ENCODE results near the gene S100A13.
A peak's percentile ranks its signal among the peaks of the same experiment; 100 is the strongest.

The S100A13 gene

DNA sequence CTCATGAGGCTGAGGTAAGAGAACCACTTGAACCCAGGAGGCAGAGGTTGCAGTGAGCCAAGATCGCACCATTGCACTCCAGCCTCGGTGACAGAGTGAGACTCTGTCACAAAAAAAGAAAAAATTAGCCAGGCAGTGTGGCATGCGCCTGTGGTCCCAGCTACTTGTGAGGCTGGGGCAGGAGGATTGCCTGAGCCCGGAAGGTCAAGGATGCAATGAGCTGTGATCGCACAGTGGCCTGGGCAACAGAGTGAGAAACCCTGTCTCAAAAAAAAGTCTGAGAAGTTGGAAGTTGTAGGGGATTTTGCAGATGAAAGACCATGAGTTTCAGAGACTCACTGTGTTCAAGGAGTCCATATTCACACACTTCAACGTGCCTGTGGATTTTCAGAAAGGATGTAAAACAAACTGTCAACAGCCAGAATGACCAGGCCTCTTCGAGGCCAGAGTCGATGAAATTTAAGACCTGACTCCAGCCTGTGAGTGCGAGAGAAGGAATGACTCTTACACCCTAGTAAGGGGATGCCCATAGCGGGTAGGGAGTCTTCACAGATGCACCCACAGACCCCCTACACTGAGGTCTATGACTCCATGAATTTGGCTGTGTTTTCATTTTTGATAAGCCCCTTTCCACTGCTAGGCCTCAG, 2.2 kb downstream of the S100A13 start:
- DNase-seq = no peak

DNA sequence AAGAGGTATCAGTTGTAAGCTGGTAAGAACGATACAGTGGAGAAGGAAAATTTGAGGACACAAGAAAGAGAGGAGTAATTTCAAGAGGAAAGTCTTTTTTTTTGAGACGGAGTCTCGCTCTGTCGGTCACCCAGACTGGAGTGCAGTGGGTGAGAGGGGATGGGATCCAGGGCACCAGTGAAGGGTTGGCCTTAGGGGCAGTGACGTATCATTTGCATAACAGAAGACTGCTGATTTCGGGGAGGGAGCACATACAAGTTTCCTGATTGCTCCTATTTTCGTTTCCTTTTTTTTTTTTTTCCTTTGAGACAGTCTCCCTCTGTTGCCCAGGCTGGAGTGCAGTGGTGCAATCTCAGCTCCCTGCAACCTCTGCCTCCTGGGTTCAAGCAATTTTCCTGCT, 4.2 kb downstream of the S100A13 start:
- DNase-seq = no peak

DNA sequence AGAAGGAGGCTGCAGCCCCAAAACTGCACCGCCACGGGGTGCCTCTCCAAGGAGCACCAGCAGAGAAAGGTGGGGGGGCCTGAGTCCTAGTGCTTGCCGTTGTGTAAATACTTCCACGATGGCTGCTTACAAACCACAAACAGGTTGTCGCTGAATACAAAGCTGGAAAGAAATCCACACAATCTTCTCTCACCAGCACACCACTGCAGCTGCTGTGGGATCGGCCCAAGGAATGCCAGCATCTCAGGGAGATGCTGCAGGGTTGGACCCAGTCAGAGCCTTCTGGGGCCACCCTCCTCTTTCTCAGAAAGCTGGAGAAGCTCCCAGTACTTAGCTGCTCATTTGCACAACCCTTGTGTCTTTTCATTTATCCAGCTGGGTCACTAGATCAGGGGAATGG, 8.1 kb downstream of the S100A13 start:
- no peak for DNase-seq

DNA sequence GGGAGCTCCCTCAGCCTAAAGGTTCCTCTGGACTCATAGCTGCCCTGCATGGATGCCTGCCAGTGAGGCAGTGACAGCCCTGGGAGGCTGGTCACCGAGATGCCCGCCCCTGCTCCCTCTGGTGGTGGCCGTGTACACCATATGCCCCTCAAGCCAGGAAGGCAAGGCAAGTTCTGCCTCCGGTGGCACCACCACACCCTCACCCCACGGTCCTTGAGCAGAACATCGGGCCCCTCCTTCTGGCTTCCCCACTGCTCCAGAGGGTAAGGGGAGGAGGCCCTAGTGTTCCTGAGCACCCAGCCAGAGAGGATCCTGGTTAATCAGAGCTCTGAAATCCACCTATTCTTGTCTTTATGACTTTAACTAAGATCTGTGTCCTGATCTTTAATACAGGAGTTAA, 9.6 kb downstream of the S100A13 start:
- DNase-seq = no peak

DNA sequence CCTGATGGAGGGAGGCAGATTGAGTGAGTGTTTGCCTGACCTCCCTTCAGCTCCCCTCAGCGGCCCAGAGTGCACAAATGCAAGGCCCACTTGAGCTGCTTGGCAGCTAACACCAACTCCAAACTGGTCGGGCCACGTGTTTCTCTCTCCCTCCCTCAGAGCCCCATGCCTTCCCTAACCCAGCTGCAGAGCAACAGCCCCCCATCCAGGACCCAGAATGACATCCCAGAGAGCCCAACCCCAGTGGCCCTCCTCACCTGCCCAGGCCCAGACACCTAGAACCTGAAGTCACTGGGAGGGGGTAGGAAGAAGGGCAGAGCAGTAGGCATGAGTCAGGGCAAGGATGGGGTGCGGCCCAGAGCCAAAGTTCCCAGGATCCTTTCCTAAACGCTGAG, 10.4 kb downstream of the S100A13 start:
- no peak for DNase-seq

DNA sequence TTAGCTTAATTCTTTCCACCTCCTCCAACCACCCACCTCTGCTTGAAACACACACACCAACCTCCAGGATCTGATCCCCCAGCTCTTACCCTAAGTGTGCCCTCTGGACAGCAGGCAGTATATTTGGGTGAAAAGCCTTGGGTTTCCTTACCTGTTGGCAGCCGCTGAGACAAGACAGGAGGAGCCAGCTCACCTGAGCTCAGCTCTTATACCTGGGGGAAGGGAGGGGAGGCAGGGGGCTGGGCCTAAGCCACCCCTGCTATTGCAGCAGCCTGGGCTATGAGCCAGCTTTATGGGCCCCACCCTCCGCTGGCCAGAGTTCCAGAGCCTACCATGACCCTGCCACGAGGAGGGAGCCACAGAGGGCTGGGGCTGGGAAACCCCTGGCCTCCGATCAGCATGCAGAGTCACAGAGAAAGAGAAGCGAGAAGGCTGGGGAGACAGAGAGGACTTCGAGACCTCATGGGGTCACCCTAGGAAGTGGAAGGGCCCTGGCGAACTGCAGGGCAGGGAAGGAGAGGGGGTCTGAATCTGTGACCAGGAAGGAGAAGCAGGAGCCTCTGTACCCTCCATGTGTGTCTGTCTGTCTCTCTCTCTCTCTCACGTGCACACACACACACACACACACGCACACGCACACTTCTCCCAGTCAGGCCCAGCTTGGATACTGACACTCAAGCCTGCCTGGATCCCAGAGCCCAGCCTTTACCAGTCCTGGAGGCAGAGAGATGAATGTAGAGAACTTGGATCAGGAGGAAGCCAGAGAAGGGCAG, 11.0 kb downstream of the S100A13 start, which contains the start of gene S100A14:
Gene S100A14, minus strand, starts transcription at position 182 of the 773 bp plus-strand sequence. CDS start 467 bp downstream, outside the sequence.
- DNase-seq = no peak

DNA sequence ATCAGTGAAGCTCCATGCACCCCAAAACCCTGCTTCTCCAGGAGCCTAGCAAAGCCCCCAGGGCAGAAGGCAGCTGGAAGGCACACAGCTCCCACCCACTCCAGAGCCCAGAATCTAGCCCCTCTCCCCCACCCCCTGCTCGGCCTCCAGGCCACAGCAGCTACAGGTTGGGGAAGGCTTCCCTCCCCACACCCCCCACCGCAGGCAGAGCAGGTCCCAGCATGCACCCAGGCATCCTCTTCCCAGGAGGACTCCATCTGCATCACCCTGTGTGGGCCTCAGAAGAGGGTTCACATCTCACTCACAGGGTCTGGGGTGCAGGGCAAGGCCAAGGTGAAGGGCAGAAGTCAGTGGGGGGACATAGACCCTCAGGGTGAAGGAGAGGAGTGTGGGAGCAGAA, 11.9 kb downstream of the S100A13 start:
- DNase-seq = no peak

DNA sequence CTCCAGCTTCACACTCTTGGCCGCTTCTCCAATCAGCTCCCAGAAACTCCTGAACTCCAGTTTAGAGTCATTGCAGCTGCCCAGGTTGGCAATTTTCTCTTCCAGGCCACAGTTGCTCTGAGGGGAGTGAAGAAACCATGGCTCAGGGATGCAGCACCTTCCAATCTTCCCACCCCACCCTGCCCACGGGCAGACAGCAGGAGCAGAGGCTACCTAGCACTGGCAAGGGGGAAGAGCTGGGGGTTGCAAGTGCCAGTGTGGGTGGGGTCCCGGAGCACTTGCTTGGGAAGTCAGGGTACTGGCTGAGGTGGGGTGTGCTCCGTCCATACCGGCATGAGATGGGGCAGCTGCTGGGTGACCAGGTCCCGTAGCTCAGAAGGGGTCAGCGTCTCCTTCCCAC, 12.4 kb downstream of the S100A13 start:
- no peak for DNase-seq

DNA sequence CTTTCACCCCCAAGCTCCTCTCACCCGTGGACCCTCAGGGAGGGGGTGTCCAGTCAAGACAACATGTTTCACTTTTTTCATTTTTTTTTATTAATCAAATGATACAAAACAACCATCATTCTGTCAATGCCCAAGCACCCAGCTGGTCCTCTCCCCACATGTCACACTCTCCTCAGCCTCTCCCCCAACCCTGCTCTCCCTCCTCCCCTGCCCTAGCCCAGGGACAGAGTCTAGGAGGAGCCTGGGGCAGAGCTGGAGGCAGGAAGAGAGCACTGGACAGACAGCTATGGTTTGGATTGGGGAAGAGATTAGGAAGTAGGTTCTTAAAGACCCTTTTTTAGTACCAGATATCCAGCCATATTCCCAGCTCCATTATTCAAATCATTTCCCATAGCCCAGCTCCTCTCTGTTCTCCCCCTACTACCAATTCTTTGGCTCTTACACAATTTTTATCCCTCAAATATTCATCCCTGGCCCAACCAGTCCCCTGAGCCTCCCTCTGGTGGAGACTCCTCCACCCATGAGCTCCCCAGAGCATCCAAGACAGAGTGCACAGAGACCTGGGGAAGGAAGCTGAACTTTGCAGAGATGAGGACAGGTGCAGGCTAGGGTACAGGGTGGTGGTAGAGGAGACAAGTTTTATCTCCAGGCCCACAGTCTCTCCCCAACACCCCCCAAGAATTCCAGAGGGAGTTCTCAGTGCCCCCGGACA, 13.0 kb downstream of the S100A13 start:
- no peak for DNase-seq

DNA sequence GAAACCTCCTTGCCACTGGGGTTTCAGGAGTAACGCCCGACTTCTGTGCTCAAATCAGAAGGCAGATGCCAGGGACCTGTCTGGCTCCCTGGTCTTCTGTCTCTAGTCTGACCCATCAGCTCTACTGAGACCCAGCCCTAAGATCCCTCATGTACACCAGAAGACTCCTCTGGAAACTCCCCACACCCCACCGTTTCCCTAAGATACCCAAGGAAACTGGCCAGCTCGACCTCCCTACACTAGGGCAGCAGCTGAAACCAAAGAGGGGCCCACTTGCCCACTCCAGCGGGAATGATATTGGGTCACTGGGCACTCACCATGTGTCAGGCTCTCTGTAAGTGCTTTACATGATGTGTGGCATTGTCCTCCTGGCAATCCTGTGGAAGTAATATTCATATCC, 13.9 kb downstream of the S100A13 start:
- no peak for DNase-seq

DNA sequence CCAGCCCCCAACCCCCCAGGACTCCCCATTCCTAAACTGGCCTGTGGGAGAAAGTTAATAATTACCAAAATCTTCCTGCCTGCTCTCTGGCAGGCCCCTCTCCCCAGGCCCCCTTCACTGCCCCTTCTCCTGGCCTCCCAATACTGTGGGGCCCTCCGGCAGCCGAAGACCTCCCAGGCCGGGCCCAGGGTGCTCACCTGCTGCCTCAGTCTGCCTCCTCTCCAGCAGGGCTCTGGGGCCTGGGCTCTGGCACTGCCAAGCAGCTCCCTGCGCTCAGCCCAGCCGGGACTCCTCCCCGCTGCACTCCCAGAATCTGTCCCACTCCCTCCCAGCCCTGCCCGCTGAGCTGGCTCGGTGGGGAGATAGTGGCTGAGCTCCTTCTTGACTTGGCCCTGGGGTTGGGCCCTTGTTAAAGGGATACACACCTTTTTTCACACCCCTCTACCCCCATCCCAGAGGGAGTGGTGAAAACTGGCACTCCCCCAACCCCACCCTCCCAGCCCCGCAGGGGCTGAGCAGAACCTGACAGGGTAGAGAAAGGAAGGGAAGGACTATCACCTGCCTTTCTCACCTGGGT, 14.5 kb downstream of the S100A13 start, which contains the start of gene S100A16:
Gene S100A16, minus strand, starts transcription at position 383 of the 577 bp plus-strand sequence. CDS start 4,986 bp downstream, outside the sequence.
- DNase-seq = no peak

DNA sequence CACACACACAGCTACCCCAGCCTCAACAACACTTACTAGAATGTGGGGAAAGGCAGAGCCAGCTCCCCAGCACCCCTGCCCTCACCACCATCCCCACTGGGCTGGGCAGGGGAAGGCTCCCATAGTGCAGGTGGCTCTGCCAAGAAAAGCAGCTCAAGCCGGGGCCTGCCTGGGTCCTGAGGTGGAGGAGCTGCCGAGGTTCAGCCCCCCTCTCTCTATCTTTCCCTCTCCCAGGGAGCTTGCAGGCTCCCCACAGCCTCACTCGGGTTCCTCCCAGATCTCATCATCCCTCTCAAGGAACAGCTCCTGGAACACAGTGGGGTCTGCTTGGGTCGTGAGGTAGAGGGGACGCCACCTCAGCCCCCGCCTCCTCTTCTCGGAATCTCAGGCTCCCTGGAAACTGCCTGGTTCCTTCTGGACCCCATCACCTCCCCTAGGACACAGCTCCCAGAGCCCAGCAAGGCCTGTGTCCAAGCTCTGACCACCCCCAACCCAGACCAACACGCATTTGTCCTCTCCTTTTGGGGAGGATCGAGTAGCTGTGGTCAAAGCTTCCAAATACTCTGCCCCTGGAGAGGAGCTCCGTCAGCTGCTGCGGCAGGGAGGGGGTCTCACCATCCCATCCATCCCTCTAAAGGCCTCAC, 15.1 kb downstream of the S100A13 start:
- DNase-seq = no peak

DNA sequence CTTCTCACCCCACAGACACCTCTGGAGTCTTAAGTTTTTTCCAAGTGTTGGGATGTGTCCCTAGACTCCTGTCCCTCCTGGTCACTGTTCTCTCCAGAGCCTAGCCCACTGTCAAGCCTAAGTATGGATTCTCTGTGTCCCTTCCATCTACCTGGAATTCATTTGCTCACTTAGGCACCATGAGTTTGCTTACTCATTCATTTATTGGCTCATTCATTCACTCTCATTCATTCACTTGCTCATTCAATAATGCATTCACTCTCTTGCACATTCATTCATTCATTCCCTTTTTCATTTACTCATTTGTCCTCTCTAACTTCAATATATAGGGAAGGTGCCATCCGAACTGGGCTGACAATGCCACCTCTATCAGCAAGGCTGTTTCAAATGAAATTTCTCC, 15.9 kb downstream of the S100A13 start:
- no peak for DNase-seq

DNA sequence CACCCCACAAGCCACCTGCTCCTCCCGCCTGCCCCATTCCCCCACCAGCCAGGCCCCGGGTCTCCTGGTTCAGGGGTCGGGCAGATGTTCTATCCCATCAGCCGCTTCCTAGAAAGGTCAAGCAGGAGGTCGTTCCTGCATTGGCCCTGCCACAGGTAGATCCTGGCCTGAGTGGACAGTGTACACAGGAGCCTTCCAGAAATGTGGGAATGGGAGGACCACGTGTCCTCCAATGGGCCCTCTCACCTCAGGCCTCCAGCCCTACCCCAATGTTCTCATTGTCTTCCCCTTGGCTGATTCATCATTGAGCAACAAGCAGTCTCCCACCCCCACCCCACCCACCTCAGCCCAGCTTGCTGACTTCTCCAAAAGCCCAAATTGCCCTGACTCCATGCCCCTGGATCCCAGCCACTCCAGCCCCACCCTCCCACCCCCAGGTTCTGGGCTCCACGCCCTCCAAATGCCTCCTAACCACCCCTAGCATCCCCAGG, 16.4 kb downstream of the S100A13 start:
- DNase-seq = no peak

DNA sequence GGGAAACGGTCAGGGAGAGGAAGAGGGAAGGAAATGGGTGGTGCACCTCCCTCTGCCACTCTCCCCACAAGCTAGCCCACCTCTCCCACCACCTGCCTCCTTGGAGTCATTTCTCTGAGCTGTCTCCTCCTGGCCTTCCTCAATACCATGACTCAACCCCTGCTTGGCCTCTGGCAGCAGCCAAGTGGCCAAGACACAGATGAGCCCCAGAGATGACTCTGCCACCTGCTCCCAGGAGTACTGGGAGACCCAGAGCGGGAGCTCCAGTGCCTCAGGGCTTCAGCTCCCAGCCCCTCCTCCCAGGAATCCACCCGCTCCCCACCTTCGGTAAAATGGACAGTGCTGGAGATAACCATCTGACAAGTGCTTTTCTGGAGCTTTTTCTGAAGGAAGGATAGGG, 17.0 kb downstream of the S100A13 start:
- DNase-seq = no peak

DNA sequence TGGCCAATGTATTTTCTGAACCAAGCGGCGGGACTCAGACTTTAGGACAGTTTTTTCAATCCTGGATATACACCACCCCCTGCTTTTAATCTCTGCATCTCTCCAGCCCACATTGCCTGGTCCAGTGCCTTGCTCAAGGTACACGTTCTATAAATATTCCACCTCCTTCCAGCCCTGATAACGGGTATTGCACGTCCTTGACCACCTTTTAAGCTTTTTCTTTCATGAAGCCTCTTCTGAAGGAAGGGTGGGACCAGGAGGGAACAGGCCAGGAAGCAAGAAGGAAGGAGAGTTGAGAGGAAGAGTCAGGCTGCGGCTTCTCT, 17.8 kb downstream of the S100A13 start:
- DNase-seq = no peak

DNA sequence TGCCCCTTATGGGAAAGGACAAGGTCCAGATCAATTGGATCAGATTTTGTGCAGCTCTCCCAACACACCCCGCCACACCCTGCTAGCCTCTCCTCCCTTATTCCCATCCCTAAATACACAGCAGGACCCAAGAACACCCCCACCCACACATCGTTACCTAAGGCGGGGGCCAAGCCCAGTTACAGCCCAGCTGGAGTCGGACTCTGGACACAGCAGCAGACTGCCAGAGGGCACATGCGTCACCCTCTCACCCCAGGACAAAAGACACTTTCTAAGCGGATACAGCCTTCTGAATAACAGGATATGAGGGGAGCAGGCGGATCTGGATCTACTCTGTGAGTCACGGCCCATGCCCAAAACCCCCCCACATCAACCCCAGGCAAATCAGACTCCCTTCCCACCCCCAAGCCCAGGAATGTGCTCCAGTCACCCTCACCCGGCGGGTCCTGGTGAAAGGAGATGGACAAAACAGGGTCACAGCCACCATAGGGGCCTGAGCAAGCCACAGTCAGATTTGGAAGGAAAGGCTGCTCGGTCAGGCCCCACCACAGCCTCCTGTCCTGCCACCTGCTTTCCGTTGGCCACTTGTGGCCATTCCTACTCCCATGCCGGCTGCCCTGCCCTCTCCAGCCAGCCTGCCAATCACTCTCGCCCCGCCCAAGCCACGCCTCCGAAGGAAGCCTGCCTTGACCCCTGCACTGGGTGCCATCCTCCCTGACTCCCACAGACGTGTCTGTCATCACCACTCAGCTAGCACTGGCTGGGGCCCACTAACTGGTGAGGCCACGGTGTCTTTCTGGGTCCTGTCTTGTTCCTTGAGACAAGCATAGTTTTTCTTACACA, 18.3 kb downstream of the S100A13 start:
- peak; percentile 76 for DNase-seq

DNA sequence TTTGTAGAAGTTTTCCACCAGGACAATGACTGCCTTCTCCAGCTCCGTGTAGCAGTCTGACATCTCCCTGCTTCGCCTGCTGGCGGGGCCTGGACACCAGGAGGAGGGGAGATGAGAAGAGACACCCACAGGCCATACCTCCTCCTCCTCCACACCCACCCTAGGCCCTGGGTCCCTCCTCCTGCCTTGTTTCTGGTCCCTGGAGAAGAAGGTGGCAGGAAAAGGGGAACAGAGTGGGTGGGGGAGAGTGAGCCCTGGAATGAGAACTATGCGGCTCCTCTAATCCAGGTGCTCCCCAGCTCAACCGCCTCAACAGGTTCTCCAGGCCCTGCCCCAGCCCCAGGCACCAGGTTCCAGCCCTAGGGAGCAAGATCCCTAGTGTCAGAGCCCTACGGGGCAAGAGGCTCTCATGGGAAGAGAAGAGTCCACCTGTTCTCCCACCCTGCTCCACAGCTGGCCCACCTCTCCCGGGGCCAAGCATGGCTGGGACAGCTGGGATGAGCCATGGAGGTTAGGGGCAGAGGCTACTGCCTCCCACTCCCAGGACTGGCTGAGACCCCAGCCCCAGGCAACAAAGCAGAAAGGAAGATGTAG, 19.1 kb downstream of the S100A13 start:
- DNase-seq = no peak

DNA sequence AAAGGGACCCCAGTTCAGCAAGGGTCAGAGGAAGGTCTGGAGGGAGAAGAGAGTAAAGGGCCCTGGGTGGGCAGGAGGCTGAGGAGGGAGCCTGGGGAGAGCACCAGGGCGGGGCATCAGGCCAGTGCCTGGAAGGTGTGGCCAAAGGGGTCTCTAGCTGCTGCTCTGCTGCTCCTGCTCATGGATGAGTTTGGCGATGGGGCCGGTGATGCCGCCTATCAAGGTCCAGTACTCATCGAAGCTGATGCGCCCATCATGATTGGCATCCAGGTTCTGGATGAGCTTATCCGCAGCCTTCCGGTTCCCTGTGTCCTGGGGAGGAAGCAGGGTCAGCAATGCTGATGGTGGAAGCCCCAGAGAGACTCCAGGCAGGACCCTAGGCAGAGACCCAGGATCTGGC, 19.9 kb downstream of the S100A13 start:
- DNase-seq = no peak

DNA sequence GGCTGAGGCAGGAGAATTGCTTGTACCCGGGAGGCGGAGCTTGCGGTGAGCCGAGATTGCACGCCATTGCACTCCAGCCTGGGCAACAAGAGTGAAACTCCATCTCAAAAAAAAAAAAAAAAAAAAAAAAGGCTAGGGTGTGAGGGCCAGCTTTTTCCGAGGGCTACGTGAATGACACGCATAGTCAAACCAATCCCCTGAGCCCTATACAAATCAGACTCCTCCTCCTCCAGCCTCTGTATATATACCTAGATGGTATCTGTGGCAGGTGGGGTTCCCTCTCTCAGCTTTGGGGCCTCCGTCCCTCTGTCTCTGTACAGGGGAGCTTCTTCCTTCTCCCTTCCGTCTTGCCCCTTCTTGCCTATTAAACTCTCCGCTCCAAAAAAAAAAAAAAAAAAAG, 21.1 kb downstream of the S100A13 start:
- no peak for DNase-seq

DNA sequence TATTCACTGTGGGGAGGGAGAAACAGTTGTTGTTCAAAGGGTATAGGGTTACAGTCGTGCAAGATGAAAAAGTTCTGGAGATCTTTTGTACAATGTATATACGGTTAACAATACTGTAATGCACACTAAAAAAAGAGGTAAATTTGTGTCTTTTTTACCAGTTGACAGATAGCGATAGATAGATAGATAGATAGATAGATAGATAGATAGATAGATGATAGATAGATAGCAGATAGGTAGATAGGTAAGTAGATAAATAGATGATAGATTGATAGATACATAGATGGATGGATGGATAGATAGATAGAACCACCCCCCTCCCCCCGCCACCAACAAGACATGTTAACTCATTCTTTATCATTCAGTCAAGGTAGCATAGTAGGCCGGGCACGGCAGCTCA, 24.6 kb downstream of the S100A13 start:
- no peak for DNase-seq

DNA sequence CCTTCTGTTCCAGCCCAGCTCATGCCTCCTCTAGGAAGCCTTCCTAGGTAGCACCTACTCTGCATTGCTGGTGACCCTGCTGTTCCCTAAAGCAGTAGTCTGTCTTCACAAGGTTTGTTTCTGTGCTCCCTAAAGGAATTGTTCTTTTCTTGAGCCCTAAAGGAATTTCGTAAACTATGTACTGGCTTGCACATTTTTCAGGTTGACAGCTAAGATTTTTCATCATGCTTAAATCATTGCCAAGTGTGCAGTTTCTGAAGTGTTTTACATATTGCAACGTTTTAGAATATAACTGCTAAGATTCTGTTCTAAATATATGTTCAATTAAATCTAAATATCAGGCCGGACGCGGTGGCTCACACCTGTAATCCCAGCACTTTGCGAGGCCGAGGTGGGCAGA, 27.5 kb downstream of the S100A13 start:
- DNase-seq = no peak
